Fibroblast of lung (primary cell): ENCODE data around the gene PLA2G5.

Experiments
- CTCF ChIP-seq, 2 donors: IDR thresholded peaks in 1 of 2; conservative IDR thresholded peaks in 1 of 2; 1 replicate in 1 of 2; 2 replicates in 1 of 2; pipeline ENCODE4 v1.5.1; 2011 to 2012; ENCODE audit warnings: low read length in 2 of 2, control low read depth in 1 of 2, inconsistent platforms in 1 of 2, low read depth in 1 of 2, mild to moderate bottlenecking in 1 of 2
- EZH2 ChIP-seq: IDR thresholded peaks from 2 replicates; pipeline ENCODE4 v1.5.1; 2012; ENCODE audit warnings: low read length, control low read depth, mild to moderate bottlenecking; ENCODE audit errors: missing control alignments

DNA sequence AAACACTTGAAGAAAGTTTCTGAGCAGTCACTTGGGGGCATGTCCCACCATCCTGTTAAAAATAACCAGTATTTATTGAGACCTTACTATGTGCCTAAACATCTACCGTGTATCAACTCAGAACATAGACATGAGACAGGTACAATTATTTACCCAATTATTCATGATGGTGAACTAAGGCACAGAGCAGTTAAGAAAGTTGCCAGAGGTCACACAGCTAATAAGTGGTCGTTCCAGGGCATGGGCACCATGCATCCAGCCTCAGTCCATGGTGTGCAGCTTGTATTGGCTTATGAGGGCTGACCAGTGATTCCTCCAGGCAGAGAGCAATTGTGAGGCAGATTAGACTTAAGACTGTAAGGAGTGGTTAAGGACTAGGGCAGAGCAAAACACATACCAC lies 5.4 kb downstream of the PLA2G5 start:
- no peak for TF ChIP-seq CTCF (conservative IDR thresholded peaks at IDR 0.05 in 1 of 2, IDR thresholded peaks at IDR 0.05 in 1 of 2; ENCODE audit: low read depth in 1 of 2, low read length in 2 of 2)
- TF ChIP-seq EZH2, result no peak
